Panc1 (cell line): ENCODE data around the gene ADORA2A.

Experiments
- POLR2AphosphoS5 ChIP-seq: IDR thresholded peaks from 2 replicates; pipeline ENCODE4 v1.6.1; 2012; ENCODE audit warnings: mild to moderate bottlenecking, low read depth, low read length, moderate library complexity
- TCF7L2 ChIP-seq: IDR thresholded peaks from 2 replicates; pipeline ENCODE4 v1.6.1; 2011; ENCODE audit warnings: mild to moderate bottlenecking, low read depth, low read length, inconsistent platforms
- TF ChIP-seq, protein P1 (sequence below): fragments of 450-650 bp; IDR thresholded peaks from 2 replicates; pipeline ENCODE4 v1.5.1; 2017; ENCODE audit warnings: mild to moderate bottlenecking
- TF ChIP-seq, protein P2 (sequence below), 2 experiments: IDR thresholded peaks; 2 replicates each; pipeline ENCODE4 v1.6.1; 2011 to 2012; ENCODE audit warnings: low read depth in 2 of 2, control low read depth in 1 of 2, low read length in 1 of 2, mild to moderate bottlenecking in 1 of 2, moderate library complexity in 1 of 2; ENCODE audit not compliant: insufficient read depth in 1 of 2

DNA sequence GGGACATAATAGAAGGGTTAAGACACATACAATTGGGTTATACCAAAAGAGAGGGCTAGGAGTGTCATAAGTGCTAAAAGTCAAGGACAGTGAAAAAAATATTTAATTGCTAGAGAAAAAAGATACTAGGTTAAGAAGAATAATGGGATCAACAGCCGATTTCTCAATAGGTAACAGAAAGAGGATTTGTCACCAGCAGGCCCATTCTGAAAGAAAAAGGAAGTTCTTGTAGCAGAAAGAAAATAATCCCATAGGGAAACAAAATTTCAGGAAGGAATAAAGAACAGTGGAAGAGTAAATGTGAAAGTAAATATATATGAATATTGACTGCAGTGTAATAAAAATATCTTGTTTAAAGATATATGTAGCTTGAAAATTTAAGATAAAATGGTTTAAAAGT, 43.3 kb upstream of the ADORA2A start:
- TF ChIP-seq, protein P1, sequence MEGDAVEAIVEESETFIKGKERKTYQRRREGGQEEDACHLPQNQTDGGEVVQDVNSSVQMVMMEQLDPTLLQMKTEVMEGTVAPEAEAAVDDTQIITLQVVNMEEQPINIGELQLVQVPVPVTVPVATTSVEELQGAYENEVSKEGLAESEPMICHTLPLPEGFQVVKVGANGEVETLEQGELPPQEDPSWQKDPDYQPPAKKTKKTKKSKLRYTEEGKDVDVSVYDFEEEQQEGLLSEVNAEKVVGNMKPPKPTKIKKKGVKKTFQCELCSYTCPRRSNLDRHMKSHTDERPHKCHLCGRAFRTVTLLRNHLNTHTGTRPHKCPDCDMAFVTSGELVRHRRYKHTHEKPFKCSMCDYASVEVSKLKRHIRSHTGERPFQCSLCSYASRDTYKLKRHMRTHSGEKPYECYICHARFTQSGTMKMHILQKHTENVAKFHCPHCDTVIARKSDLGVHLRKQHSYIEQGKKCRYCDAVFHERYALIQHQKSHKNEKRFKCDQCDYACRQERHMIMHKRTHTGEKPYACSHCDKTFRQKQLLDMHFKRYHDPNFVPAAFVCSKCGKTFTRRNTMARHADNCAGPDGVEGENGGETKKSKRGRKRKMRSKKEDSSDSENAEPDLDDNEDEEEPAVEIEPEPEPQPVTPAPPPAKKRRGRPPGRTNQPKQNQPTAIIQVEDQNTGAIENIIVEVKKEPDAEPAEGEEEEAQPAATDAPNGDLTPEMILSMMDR: no peak
- TF ChIP-seq, protein P2, sequence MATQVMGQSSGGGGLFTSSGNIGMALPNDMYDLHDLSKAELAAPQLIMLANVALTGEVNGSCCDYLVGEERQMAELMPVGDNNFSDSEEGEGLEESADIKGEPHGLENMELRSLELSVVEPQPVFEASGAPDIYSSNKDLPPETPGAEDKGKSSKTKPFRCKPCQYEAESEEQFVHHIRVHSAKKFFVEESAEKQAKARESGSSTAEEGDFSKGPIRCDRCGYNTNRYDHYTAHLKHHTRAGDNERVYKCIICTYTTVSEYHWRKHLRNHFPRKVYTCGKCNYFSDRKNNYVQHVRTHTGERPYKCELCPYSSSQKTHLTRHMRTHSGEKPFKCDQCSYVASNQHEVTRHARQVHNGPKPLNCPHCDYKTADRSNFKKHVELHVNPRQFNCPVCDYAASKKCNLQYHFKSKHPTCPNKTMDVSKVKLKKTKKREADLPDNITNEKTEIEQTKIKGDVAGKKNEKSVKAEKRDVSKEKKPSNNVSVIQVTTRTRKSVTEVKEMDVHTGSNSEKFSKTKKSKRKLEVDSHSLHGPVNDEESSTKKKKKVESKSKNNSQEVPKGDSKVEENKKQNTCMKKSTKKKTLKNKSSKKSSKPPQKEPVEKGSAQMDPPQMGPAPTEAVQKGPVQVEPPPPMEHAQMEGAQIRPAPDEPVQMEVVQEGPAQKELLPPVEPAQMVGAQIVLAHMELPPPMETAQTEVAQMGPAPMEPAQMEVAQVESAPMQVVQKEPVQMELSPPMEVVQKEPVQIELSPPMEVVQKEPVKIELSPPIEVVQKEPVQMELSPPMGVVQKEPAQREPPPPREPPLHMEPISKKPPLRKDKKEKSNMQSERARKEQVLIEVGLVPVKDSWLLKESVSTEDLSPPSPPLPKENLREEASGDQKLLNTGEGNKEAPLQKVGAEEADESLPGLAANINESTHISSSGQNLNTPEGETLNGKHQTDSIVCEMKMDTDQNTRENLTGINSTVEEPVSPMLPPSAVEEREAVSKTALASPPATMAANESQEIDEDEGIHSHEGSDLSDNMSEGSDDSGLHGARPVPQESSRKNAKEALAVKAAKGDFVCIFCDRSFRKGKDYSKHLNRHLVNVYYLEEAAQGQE (IDR thresholded peaks at IDR 0.05; ENCODE audit: insufficient read depth in 1 of 2, low read depth in 2 of 2, low read length in 1 of 2): no peak
- no peak for TF ChIP-seq TCF7L2
- TF ChIP-seq POLR2AphosphoS5: no peak
